HepG2 (cell line): Measurements from ENCODE around the gene ANXA2. TPM values are rescaled to one million over a fixed set of nuclear protein-coding genes. Genes with fewer than 3 reads are reported as not detected.

Experiments
- KMT2B ChIP-seq: IDR thresholded peaks from 2 replicates; pipeline ENCODE4 v1.6.1; 2016; ENCODE audit warnings: missing genetic modification reagents, missing compliant biosample characterization
- NCOR1 ChIP-seq: fragments of 200-600 bp; sonication (generic); IDR thresholded peaks from 2 replicates; pipeline ENCODE4 v1.7.0; 2017; ENCODE audit warnings: antibody characterized with exemption, low read length, borderline replicate concordance
- PHF8 ChIP-seq: sonication (generic); formaldehyde crosslinking; IDR thresholded peaks from 2 replicates; pipeline ENCODE4 v1.5.0; 2020; ENCODE audit warnings: missing genetic modification reagents
- PLRG1 ChIP-seq: fragments of 450-650 bp; conservative IDR thresholded peaks from 2 replicates; pipeline ENCODE4 v1.6.1; 2016
- PTBP1 ChIP-seq: fragments of 200-400 bp; formaldehyde crosslinking; IDR thresholded peaks from 2 replicates; pipeline ENCODE4 v1.6.1; 2018; ENCODE audit warnings: low read length, low read depth; ENCODE audit not compliant: poor library complexity, severe bottlenecking
- ZC3H13 ChIP-seq: sonication (generic); formaldehyde crosslinking; IDR thresholded peaks from 2 replicates; pipeline ENCODE4 v1.8.1; 2023; ENCODE audit warnings: mild to moderate bottlenecking, missing genetic modification reagents, moderate library complexity
- ZKSCAN8 ChIP-seq: IDR thresholded peaks from 2 replicates; pipeline ENCODE4 v1.6.1; 2016; ENCODE audit warnings: borderline replicate concordance, missing genetic modification reagents, missing compliant biosample characterization
- ZMYM4 ChIP-seq: sonication (generic); formaldehyde crosslinking; IDR thresholded peaks from 2 replicates; pipeline ENCODE4 v1.8.1; 2023; ENCODE audit warnings: mild to moderate bottlenecking, missing genetic modification reagents
- ZNF101 ChIP-seq: sonication (generic); formaldehyde crosslinking; IDR thresholded peaks from 2 replicates; pipeline ENCODE4 v1.4.0; 2020; ENCODE audit warnings: mild to moderate bottlenecking, low read depth, missing genetic modification reagents, borderline replicate concordance
- ZNF235 ChIP-seq: sonication (generic); formaldehyde crosslinking; IDR thresholded peaks from 2 replicates; pipeline ENCODE4 v1.8.1; 2023; ENCODE audit warnings: mild to moderate bottlenecking, missing genetic modification reagents, borderline replicate concordance
- ZNF558 ChIP-seq: sonication (generic); formaldehyde crosslinking; IDR thresholded peaks from 2 replicates; pipeline ENCODE4 v1.9.0; 2022; ENCODE audit warnings: mild to moderate bottlenecking, missing genetic modification reagents, borderline replicate concordance
- ZNF589 ChIP-seq: sonication (generic); formaldehyde crosslinking; conservative IDR thresholded peaks from 2 replicates; pipeline ENCODE4 v1.8.0; 2022; ENCODE audit warnings: mild to moderate bottlenecking, moderate library complexity, missing genetic modification reagents
- polyA plus RNA-seq, 8 experiments: library from polyadenylated mRNA; depleted of rRNA in 3 of 8; stranded (reverse) in 7 of 8; unstranded in 1 of 8; fragments of >200 nt; fragmentation: Illumina TruSeq in 4 of 8; extraction: Trizol in 4 of 8; gene quantifications; 2 replicates each; pipeline versions ENCODE4 v1.2.1 to v1.2.3, GENCODE V29; 2011 to 2016; ENCODE audit warnings: low read depth in 4 of 8, missing spikeins in 1 of 8, mixed read lengths in 1 of 8; ENCODE audit not compliant: insufficient read depth in 1 of 8
- total RNA-seq, 5 experiments: library from RNA; depleted of rRNA; stranded (reverse); fragments of >200 nt; fragmentation: Illumina TruSeq; extraction: Trizol; gene quantifications; 2 replicates each; pipeline ENCODE4 v1.2.3, GENCODE V29; 2016; ENCODE audit warnings: low read depth in 1 of 5
- TF ChIP-seq, protein P1 (sequence below): IDR thresholded peaks from 2 replicates; pipeline ENCODE4 v1.6.1; 2012; ENCODE audit warnings: low read length, improper control_type of control experiment
- TF ChIP-seq, protein P2 (sequence below): sonication (generic); formaldehyde crosslinking; IDR thresholded peaks from 2 replicates; pipeline ENCODE4 v1.4.0; 2020; ENCODE audit warnings: low read depth, missing genetic modification reagents
- TF ChIP-seq, protein P3 (sequence below): sonication (generic); formaldehyde crosslinking; IDR thresholded peaks from 2 replicates; pipeline ENCODE4 v1.4.0; 2020; ENCODE audit warnings: mild to moderate bottlenecking, missing genetic modification reagents
- TF ChIP-seq, protein P4 (sequence below): sonication (generic); formaldehyde crosslinking; conservative IDR thresholded peaks from 2 replicates; pipeline ENCODE4 v1.4.0; 2020; ENCODE audit warnings: missing genetic modification reagents
- TF ChIP-seq, protein P5 (sequence below), 2 experiments: sonication (generic) in 1 of 2; formaldehyde crosslinking in 1 of 2; IDR thresholded peaks; 2 replicates each; pipeline versions ENCODE4 v1.4.0 to v1.6.1; 2018 to 2020; ENCODE audit warnings: missing genetic modification reagents in 2 of 2, borderline replicate concordance in 1 of 2, low read depth in 1 of 2, mild to moderate bottlenecking in 1 of 2, missing biosample characterization in 1 of 2

Gene ANXA2
- total and polyA plus RNA-seq, 2 of the 13 experiments (the other 11 are each of a cell fraction or from before 2014, with no cell fraction given) = 196 to 613 TPM

DNA sequence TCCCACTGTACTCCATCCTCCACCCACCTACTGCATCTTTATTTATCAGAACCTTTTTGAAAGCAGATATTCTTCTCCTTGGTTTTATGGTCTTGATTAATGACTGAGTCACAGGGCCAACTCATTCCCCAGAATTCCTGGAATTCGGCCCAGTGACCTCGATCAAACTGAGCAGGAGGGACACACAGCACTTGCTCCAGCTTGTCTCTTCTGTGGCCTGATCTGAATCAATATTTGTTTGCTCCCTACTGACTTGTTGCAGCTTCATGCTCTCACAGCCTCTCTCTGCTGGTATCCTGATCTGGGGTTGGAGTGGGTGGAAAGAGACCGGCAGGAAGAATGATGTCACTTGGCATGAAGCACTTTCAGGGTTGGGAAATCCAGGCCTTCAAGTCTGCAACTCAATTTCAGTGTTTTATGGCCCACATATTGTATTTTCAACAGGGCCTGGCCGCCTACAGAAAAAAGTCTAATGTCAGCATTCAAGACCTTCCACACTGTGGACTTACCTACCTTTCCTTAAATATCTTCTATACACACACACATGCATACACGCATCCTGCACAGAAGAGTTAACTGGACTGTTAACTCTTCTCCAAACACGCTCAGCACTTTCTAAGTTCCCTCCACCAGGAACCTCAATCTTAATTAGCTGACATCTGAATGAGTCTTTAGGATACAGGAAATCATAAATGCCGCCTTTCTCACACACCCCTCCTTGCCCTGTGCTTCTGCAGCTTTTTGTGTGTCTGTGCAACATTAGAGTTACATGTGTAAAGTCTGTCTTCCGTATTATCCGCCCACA lies 4.6 kb downstream of the ANXA2 start (continued):
- TF ChIP-seq ZNF589 (CRISPR knock-in tag) = 0 out of 2 replicates have a peak, but pooled peaks have one; percentile 63
- TF ChIP-seq ZNF101 (CRISPR knock-in tag) = no peak
- peak; percentile 45; the same call in 1 of the 2 replicates for TF ChIP-seq PHF8 (CRISPR knock-in tag)
- TF ChIP-seq KMT2B (CRISPR knock-in tag) = peak; percentile 70
- TF ChIP-seq, protein P1, sequence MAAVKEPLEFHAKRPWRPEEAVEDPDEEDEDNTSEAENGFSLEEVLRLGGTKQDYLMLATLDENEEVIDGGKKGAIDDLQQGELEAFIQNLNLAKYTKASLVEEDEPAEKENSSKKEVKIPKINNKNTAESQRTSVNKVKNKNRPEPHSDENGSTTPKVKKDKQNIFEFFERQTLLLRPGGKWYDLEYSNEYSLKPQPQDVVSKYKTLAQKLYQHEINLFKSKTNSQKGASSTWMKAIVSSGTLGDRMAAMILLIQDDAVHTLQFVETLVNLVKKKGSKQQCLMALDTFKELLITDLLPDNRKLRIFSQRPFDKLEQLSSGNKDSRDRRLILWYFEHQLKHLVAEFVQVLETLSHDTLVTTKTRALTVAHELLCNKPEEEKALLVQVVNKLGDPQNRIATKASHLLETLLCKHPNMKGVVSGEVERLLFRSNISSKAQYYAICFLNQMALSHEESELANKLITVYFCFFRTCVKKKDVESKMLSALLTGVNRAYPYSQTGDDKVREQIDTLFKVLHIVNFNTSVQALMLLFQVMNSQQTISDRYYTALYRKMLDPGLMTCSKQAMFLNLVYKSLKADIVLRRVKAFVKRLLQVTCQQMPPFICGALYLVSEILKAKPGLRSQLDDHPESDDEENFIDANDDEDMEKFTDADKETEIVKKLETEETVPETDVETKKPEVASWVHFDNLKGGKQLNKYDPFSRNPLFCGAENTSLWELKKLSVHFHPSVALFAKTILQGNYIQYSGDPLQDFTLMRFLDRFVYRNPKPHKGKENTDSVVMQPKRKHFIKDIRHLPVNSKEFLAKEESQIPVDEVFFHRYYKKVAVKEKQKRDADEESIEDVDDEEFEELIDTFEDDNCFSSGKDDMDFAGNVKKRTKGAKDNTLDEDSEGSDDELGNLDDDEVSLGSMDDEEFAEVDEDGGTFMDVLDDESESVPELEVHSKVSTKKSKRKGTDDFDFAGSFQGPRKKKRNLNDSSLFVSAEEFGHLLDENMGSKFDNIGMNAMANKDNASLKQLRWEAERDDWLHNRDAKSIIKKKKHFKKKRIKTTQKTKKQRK = no peak
- no peak for TF ChIP-seq ZNF558 (CRISPR knock-in tag)
- TF ChIP-seq, protein P2, sequence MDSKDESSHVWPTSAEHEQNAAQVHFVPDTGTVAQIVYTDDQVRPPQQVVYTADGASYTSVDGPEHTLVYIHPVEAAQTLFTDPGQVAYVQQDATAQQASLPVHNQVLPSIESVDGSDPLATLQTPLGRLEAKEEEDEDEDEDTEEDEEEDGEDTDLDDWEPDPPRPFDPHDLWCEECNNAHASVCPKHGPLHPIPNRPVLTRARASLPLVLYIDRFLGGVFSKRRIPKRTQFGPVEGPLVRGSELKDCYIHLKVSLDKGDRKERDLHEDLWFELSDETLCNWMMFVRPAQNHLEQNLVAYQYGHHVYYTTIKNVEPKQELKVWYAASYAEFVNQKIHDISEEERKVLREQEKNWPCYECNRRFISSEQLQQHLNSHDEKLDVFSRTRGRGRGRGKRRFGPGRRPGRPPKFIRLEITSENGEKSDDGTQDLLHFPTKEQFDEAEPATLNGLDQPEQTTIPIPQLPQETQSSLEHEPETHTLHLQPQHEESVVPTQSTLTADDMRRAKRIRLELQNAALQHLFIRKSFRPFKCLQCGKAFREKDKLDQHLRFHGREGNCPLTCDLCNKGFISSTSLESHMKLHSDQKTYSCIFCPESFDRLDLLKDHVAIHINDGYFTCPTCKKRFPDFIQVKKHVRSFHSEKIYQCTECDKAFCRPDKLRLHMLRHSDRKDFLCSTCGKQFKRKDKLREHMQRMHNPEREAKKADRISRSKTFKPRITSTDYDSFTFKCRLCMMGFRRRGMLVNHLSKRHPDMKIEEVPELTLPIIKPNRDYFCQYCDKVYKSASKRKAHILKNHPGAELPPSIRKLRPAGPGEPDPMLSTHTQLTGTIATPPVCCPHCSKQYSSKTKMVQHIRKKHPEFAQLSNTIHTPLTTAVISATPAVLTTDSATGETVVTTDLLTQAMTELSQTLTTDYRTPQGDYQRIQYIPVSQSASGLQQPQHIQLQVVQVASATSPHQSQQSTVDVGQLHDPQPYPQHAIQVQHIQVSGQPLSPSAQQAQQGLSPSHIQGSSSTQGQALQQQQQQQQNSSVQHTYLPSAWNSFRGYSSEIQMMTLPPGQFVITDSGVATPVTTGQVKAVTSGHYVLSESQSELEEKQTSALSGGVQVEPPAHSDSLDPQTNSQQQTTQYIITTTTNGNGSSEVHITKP (CRISPR knock-in tag) = peak; percentile 88
- TF ChIP-seq PTBP1 = no peak
- TF ChIP-seq PLRG1 = no peak
- TF ChIP-seq ZKSCAN8 (CRISPR knock-in tag) = peak; percentile 88; the same call in 1 of the 2 replicates
- no peak for TF ChIP-seq ZNF235 (CRISPR knock-in tag)
- TF ChIP-seq, protein P3, sequence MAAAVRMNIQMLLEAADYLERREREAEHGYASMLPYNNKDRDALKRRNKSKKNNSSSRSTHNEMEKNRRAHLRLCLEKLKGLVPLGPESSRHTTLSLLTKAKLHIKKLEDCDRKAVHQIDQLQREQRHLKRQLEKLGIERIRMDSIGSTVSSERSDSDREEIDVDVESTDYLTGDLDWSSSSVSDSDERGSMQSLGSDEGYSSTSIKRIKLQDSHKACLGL = no peak
- TF ChIP-seq ZC3H13 (CRISPR knock-in tag) = peak; percentile 79; the same call in 1 of the 2 replicates
- TF ChIP-seq, protein P4, sequence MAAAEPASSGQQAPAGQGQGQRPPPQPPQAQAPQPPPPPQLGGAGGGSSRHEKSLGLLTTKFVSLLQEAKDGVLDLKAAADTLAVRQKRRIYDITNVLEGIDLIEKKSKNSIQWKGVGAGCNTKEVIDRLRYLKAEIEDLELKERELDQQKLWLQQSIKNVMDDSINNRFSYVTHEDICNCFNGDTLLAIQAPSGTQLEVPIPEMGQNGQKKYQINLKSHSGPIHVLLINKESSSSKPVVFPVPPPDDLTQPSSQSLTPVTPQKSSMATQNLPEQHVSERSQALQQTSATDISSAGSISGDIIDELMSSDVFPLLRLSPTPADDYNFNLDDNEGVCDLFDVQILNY (CRISPR knock-in tag) = no peak
- TF ChIP-seq ZMYM4 (CRISPR knock-in tag) = peak; percentile 86
- 0 out of 2 replicates have a peak, but pooled peaks have one; percentile 51 for TF ChIP-seq NCOR1
- TF ChIP-seq, protein P5, sequence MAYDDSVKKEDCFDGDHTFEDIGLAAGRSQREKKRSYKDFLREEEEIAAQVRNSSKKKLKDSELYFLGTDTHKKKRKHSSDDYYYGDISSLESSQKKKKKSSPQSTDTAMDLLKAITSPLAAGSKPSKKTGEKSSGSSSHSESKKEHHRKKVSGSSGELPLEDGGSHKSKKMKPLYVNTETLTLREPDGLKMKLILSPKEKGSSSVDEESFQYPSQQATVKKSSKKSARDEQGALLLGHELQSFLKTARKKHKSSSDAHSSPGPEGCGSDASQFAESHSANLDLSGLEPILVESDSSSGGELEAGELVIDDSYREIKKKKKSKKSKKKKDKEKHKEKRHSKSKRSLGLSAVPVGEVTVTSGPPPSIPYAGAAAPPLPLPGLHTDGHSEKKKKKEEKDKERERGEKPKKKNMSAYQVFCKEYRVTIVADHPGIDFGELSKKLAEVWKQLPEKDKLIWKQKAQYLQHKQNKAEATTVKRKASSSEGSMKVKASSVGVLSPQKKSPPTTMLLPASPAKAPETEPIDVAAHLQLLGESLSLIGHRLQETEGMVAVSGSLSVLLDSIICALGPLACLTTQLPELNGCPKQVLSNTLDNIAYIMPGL (CRISPR knock-in tag; IDR thresholded peaks at IDR 0.05; ENCODE audit: borderline replicate concordance in 1 of 2, low read depth in 1 of 2) = no peak
